ENCODE data around the gene RAB24. TPM values are rescaled to one million over a fixed set of nuclear protein-coding genes. Genes with fewer than 3 reads are reported as not detected.
"Not testable (repeated sequence)": the region's sequence is repeated elsewhere in the genome, so short reads cannot be mapped to it uniquely, and the experiment has no call there.

Gene RAB24
- total RNA-seq, 1 experiment from 2014 or later = 14.9 TPM

GRCh38 chr5:177269976-177270375 lies 33.5 kb downstream of the RAB24 start:
- DNase-seq (ENCODE audit: low read depth, low spot score) = no peak
- in situ Hi-C loops (cut with HindIII; ENCODE audit: low pct_unique_long_range_greater_than_20kb, low sequenced_read_pairs) = no loop called here

- no peak for DNase-seq (ENCODE audit: low read depth, low spot score)
- in situ Hi-C loops (cut with HindIII; ENCODE audit: low pct_unique_long_range_greater_than_20kb, low sequenced_read_pairs) = no loop called here
Measured at GRCh38 chr5:177269232-177269895, 34.2 kb downstream of the RAB24 start.

- in situ Hi-C loops (cut with HindIII; ENCODE audit: low pct_unique_long_range_greater_than_20kb, low sequenced_read_pairs) = no loop called here
Measured at GRCh38 chr5:177265395-177265794, 38.1 kb downstream of the RAB24 start.

GRCh38 chr5:177264178-177264577 lies 39.3 kb downstream of the RAB24 start:
- in situ Hi-C loops (cut with HindIII; ENCODE audit: low pct_unique_long_range_greater_than_20kb, low sequenced_read_pairs) = no loop called here
- DNase-seq (ENCODE audit: low read depth, low spot score) = no peak

More at GRCh38 chr5:177265395-177265794, 38.1 kb downstream of the RAB24 start:
- no peak for DNase-seq (ENCODE audit: low read depth, low spot score)

- in situ Hi-C loops (cut with HindIII; ENCODE audit: low pct_unique_long_range_greater_than_20kb, low sequenced_read_pairs) = no loop called here
- no peak for DNase-seq (ENCODE audit: low read depth, low spot score)
Measured at GRCh38 chr5:177261510-177261909, 42.0 kb downstream of the RAB24 start.

- DNase-seq (ENCODE audit: low read depth, low spot score) = no peak
- in situ Hi-C loops (cut with HindIII; ENCODE audit: low pct_unique_long_range_greater_than_20kb, low sequenced_read_pairs) = no loop called here
Measured at GRCh38 chr5:177260961-177261360, 42.6 kb downstream of the RAB24 start.

- in situ Hi-C loops (cut with HindIII; ENCODE audit: low pct_unique_long_range_greater_than_20kb, low sequenced_read_pairs); DNase-seq (ENCODE audit: low read depth, low spot score): not testable (repeated sequence)
Measured at GRCh38 chr5:177258711-177259110, 44.8 kb downstream of the RAB24 start.

GRCh38 chr5:177256296-177256695 lies 47.2 kb downstream of the RAB24 start:
- DNase-seq (ENCODE audit: low read depth, low spot score) = no peak
- in situ Hi-C loops (cut with HindIII; ENCODE audit: low pct_unique_long_range_greater_than_20kb, low sequenced_read_pairs) = no loop called here

- DNase-seq (ENCODE audit: low read depth, low spot score) = no peak
- in situ Hi-C loops (cut with HindIII; ENCODE audit: low pct_unique_long_range_greater_than_20kb, low sequenced_read_pairs) = no loop called here
Measured at GRCh38 chr5:177253252-177253651, 50.3 kb downstream of the RAB24 start.

Other genes with a start within 250 kb of the RAB24 start
- gene FGFR4, start 216.8 kb downstream of the RAB24 start, total RNA-seq (2014; rRNA removed; shearing (Covaris generic)) = 15.2 and 16.6 TPM in 2 replicates
- 21.9 and 23.5 TPM in 2 replicates for gene NSD1, start 169.9 kb downstream of the RAB24 start, total RNA-seq (2014; rRNA removed; shearing (Covaris generic))
- 219 and 221 TPM in 2 replicates for gene PRELID1, start 80 bp upstream of the RAB24 start, total RNA-seq (2014; rRNA removed; shearing (Covaris generic))
- 1.9 and 3.6 TPM in 2 replicates for gene MXD3, start 8.2 kb upstream of the RAB24 start, total RNA-seq (2014; rRNA removed; shearing (Covaris generic))
- 273 and 299 TPM in 2 replicates for gene LMAN2, start 47.9 kb upstream of the RAB24 start, total RNA-seq (2014; rRNA removed; shearing (Covaris generic))
- 12.3 and 15.7 TPM in 2 replicates for gene RGS14, start 54.2 kb upstream of the RAB24 start, total RNA-seq (2014; rRNA removed; shearing (Covaris generic))
- 0.16 and 0.19 TPM in 2 replicates for gene SLC34A1, start 80.7 kb upstream of the RAB24 start, total RNA-seq (2014; rRNA removed; shearing (Covaris generic))
- not detected in 2 replicates for gene PFN3, start 96.9 kb upstream of the RAB24 start, total RNA-seq (2014; rRNA removed; shearing (Covaris generic))
- 6.0 and 8.2 TPM in 2 replicates for gene F12, start 105.8 kb upstream of the RAB24 start, total RNA-seq (2014; rRNA removed; shearing (Covaris generic))
- gene GRK6, start 123.0 kb upstream of the RAB24 start, total RNA-seq (2014; rRNA removed; shearing (Covaris generic)) = 18.9 and 19.4 TPM in 2 replicates
- gene PRR7, start 143.1 kb upstream of the RAB24 start, total RNA-seq (2014; rRNA removed; shearing (Covaris generic)) = 34.4 and 38.8 TPM in 2 replicates
- gene DBN1, start 169.9 kb upstream of the RAB24 start, total RNA-seq (2014; rRNA removed; shearing (Covaris generic)) = 41.6 and 49.0 TPM in 2 replicates
- 15.8 and 16.8 TPM in 2 replicates for gene PDLIM7, start 193.9 kb upstream of the RAB24 start, total RNA-seq (2014; rRNA removed; shearing (Covaris generic))
- gene DOK3, start 206.1 kb upstream of the RAB24 start, total RNA-seq (2014; rRNA removed; shearing (Covaris generic)) = 0.98 and 2.0 TPM in 2 replicates
- gene DDX41, start 213.2 kb upstream of the RAB24 start, total RNA-seq (2014; rRNA removed; shearing (Covaris generic)) = 131 and 145 TPM in 2 replicates

Measured in SK-MEL-5 (cell line).